ENCODE measurements around the gene GRK6. TPM values are rescaled to one million over a fixed set of nuclear protein-coding genes. Genes with fewer than 3 reads are reported as not detected.

The GRK6 gene
- total RNA-seq, 4 donors from 2014 or later, result 29.1 to 44.7 (median 36.3) TPM

GRCh38 chr5:177428574-177429217, 2.2 kb downstream of the GRK6 start:
- H3K4me3 ChIP-seq, result peak overlapping the region in 1 of 4 donors; percentile 84
- peaks cover 19 to 42% (median 33%) of the 10 kb centered on the region in 4 donors for H3K36me3 ChIP-seq
- TF ChIP-seq POLR2A (IDR thresholded peaks at IDR 0.05; ENCODE audit: low read depth), result no peak
- TF ChIP-seq EP300 (IDR thresholded peaks at IDR 0.05), result no peak
- no peak for TF ChIP-seq POLR2AphosphoS5 (IDR thresholded peaks at IDR 0.05)
- TF ChIP-seq CTCF (IDR thresholded peaks at IDR 0.05), result no peak
- no peaks in the 10 kb centered on the region for H3K9me3 ChIP-seq
- intact Hi-C loops (cut with DNase I), result no loop called here
- WGBS, result 85% methylated on average over 9 of the region's 10 CpGs
- H3K4me1 ChIP-seq, result peaks cover 45 to 67% (median 62%) of the 10 kb centered on the region in 4 donors
- no peaks in the 10 kb centered on the region for H3K27me3 ChIP-seq
- peak overlapping the region in 2 of 4 donors; percentile 43 to 44 for H3K27ac ChIP-seq (replicated peaks in 1 of 4)
- no peak for DNase-seq (ENCODE audit: extremely low spot score)

- 77% methylated on average over 6 of the region's 6 CpGs for WGBS
These were observed 3.0 kb downstream of the GRK6 start for GRCh38 chr5:177429248-177430040.

GRCh38 chr5:177430140-177430951, 3.9 kb downstream of the GRK6 start:
- Histone ChIP-seq H3K36me3 (peaks cover 35 to 58% (median 50%) of the 10 kb centered on the region in 4 donors), H3K27ac (replicated peaks in 1 of 4) (no peak overlapping the region), H3K4me1 (peaks cover 43 to 63% (median 60%) of the 10 kb centered on the region in 4 donors), H3K4me3 (no peak overlapping the region), H3K9me3 (no peaks in the 10 kb centered on the region), H3K27me3 (no peaks in the 10 kb centered on the region)
- WGBS, result 85% methylated on average over 21 of the region's 26 CpGs
- no peak for DNase-seq (ENCODE audit: extremely low spot score)
- intact Hi-C loops (cut with DNase I), result no loop called here
- TF ChIP-seq POLR2AphosphoS5 (IDR thresholded peaks at IDR 0.05) (no peak), POLR2A (IDR thresholded peaks at IDR 0.05; ENCODE audit: low read depth) (no peak), EP300 (IDR thresholded peaks at IDR 0.05) (no peak)

More at GRCh38 chr5:177429248-177430040, 3.0 kb downstream of the GRK6 start:
- DNase-seq (ENCODE audit: extremely low spot score), result no peak
- TF ChIP-seq CTCF (IDR thresholded peaks at IDR 0.05), result no peak
- peak in 1 of 2 donors; percentile 16 for TF ChIP-seq POLR2AphosphoS5 (IDR thresholded peaks at IDR 0.05)
- peak overlapping the region in 1 of 4 donors; percentile 44 for H3K27ac ChIP-seq (replicated peaks in 1 of 4)
- H3K4me1 ChIP-seq, result peaks cover 45 to 67% (median 62%) of the 10 kb centered on the region in 4 donors
- no peak overlapping the region for H3K4me3 ChIP-seq
- intact Hi-C loops (cut with DNase I), result no loop called here
- no peaks in the 10 kb centered on the region for H3K9me3 ChIP-seq
- no peaks in the 10 kb centered on the region for H3K27me3 ChIP-seq
- H3K36me3 ChIP-seq, result peaks cover 26 to 49% (median 41%) of the 10 kb centered on the region in 4 donors

GRCh38 chr5:177430972-177431316, 4.5 kb downstream of the GRK6 start:
- H3K36me3 ChIP-seq, result peaks cover 39 to 64% (median 56%) of the 10 kb centered on the region in 4 donors
- H3K27me3 ChIP-seq, result no peaks in the 10 kb centered on the region
- no peaks in the 10 kb centered on the region for H3K9me3 ChIP-seq
- no peak for DNase-seq (ENCODE audit: extremely low spot score)
- WGBS, result 88% methylated on average over 4 of the region's 7 CpGs
- intact Hi-C loops (cut with DNase I), result no loop called here
- H3K4me1 ChIP-seq, result peaks cover 40 to 59% (median 55%) of the 10 kb centered on the region in 4 donors
- no peak overlapping the region for H3K27ac ChIP-seq (replicated peaks in 1 of 4)
- no peak overlapping the region for H3K4me3 ChIP-seq
- no peak for TF ChIP-seq EP300 (IDR thresholded peaks at IDR 0.05)
- no peak for TF ChIP-seq POLR2AphosphoS5 (IDR thresholded peaks at IDR 0.05)
- TF ChIP-seq POLR2A (IDR thresholded peaks at IDR 0.05; ENCODE audit: low read depth), result no peak
- TF ChIP-seq CTCF (IDR thresholded peaks at IDR 0.05), result no peak
